Measurements from ENCODE around the gene SLC24A4. TPM values are rescaled to one million over a fixed set of nuclear protein-coding genes. Genes with fewer than 3 reads are reported as not detected.
A peak's percentile ranks its signal among the peaks of the same experiment; 100 is the strongest.

Gene SLC24A4
- total RNA-seq, 1 experiment from 2014 or later = not detected

DNA sequence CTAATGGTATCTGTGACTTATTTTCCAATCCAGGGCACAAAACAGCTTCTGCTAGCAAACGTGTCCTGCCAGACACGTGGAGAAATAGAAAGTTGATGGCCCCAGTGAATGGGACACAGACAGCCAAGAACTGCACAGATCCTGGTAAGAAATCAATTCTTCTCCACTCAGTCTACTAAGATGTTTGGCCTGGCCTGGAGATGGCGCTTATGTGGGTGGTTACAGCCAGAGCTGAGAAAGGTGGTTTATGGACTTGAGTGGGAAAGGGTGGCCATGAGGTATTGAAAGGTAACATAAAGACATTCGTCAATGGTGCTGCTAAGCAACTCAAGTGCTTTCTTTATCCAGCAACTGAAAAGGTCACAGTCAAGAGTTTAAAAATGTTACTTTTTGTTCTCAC is 2.9 kb downstream of the SLC24A4 start:
- RAD21 ChIA-PET (ENCODE audit: low non-redundant PET in 1 of 2, low total read pairs in 2 of 2, uncharacterized antibody in 2 of 2, unreplicated experiment in 2 of 2) = no interaction called here
- H2AFZ ChIP-seq (ENCODE audit: low read depth, low read length, poor library complexity, severe bottlenecking) = no peak overlapping the region
- TF ChIP-seq RAD21 (IDR thresholded peaks at IDR 0.05; ENCODE audit: low read depth) (peak; percentile 37; the same call in 1 of the 2 replicates), JUND (IDR thresholded peaks at IDR 0.05) (no peak)
- DNase-seq (ENCODE audit: low read depth, low spot score) = no peak
- no peak overlapping the region for H3K4me2 ChIP-seq (ENCODE audit: low read length)
- no peaks in the 10 kb centered on the region for H3K36me3 ChIP-seq (ENCODE audit: control insufficient read depth in 1 of 2, insufficient read depth in 2 of 2, low read length in 2 of 2)
- intact Hi-C loops (cut with micrococcal nuclease) = no loop called here
- H3K9ac ChIP-seq (ENCODE audit: low read length) = no peak overlapping the region
- H3K27me3 ChIP-seq (ENCODE audit: insufficient read depth, low read length) = no peaks in the 10 kb centered on the region
- H3K79me2 ChIP-seq (ENCODE audit: insufficient read depth, low read length) = no peaks in the 10 kb centered on the region
- no TSS peak for BruUV-seq (replicated peaks)
- H3K4me3 ChIP-seq (replicated peaks in 1 of 2; ENCODE audit: low read depth in 1 of 2, low read length in 2 of 2) = no peak overlapping the region
- POLR2A ChIA-PET = no interaction called here
- H3K9me3 ChIP-seq (ENCODE audit: control insufficient read depth in 1 of 2, insufficient read depth in 1 of 2, low read depth in 1 of 2, low read length in 2 of 2) = no peaks in the 10 kb centered on the region
- no peaks in the 10 kb centered on the region for H4K20me1 ChIP-seq (ENCODE audit: insufficient read depth)
- H3K27ac ChIP-seq (ENCODE audit: low read depth, low read length) = no peak overlapping the region
- H3K4me1 ChIP-seq (ENCODE audit: control insufficient read depth in 1 of 2, insufficient read depth in 2 of 2, low read length in 2 of 2) = no peaks in the 10 kb centered on the region
- CTCF ChIA-PET = interaction anchor here (0.7 kb wide), 1 partner anchor 10 kb away, joined by 3 read pairs; no protein-coding TSS in a partner anchor
- H3K9me2 ChIP-seq (ENCODE audit: insufficient read depth) = no peaks in the 10 kb centered on the region
- ATAC-seq = peak; percentile 69

DNA sequence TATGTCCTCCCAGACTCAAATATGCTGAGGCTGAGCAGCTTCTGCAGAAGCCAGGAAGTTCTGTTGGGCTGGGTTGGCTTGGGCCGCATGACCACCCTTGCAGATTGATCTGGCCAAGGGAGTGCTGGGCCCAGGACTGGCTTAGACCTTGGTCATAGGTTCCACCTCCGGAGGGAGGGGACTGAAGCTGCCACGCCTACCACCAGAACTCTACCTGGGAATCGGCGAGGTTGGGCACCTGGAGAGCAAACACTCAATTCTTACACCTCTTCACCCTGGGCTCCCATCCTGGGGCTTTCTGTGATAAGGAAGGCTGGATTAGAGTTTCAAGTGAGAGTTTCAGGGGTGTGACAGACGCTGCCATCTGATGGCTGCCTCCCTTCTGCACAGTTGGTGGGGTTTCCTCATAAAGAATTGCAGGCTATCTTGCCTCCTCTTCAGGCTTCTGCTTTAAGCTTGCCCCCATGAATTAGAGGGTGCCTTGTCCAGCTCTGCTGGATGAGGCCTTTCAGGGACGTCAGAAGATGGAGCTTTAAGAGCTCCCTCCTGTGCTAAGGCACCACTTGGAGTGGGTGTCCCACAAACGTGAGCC is 5.8 kb downstream of the SLC24A4 start:
- TF ChIP-seq RAD21 (IDR thresholded peaks at IDR 0.05; ENCODE audit: low read depth) = peak; percentile 13; the same call in 1 of the 2 replicates
- no peak for TF ChIP-seq CEBPB (IDR thresholded peaks at IDR 0.05; ENCODE audit: low read depth)
- TF ChIP-seq, protein P1, sequence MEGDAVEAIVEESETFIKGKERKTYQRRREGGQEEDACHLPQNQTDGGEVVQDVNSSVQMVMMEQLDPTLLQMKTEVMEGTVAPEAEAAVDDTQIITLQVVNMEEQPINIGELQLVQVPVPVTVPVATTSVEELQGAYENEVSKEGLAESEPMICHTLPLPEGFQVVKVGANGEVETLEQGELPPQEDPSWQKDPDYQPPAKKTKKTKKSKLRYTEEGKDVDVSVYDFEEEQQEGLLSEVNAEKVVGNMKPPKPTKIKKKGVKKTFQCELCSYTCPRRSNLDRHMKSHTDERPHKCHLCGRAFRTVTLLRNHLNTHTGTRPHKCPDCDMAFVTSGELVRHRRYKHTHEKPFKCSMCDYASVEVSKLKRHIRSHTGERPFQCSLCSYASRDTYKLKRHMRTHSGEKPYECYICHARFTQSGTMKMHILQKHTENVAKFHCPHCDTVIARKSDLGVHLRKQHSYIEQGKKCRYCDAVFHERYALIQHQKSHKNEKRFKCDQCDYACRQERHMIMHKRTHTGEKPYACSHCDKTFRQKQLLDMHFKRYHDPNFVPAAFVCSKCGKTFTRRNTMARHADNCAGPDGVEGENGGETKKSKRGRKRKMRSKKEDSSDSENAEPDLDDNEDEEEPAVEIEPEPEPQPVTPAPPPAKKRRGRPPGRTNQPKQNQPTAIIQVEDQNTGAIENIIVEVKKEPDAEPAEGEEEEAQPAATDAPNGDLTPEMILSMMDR (IDR thresholded peaks at IDR 0.05 in 2 of 3, conservative IDR thresholded peaks at IDR 0.05 in 1 of 3; ENCODE audit: borderline replicate concordance in 1 of 3, insufficient read depth in 1 of 3, low read depth in 2 of 3, low read length in 2 of 3) = 0 out of 6 replicates have a peak, but pooled peaks of 1 of the 3 experiments have one; percentile 14
- Histone ChIP-seq H3K9me2 (ENCODE audit: insufficient read depth) (no peaks in the 10 kb centered on the region), H3K36me3 (ENCODE audit: control insufficient read depth in 1 of 2, insufficient read depth in 2 of 2, low read length in 2 of 2) (no peaks in the 10 kb centered on the region), H3K27ac (ENCODE audit: low read depth, low read length) (no peak overlapping the region), H3K27me3 (ENCODE audit: insufficient read depth, low read length) (no peaks in the 10 kb centered on the region), H3K9me3 (ENCODE audit: control insufficient read depth in 1 of 2, insufficient read depth in 1 of 2, low read depth in 1 of 2, low read length in 2 of 2) (no peaks in the 10 kb centered on the region), H3K4me2 (ENCODE audit: low read length) (no peak overlapping the region), H3K9ac (ENCODE audit: low read length) (no peak overlapping the region), H3K4me1 (ENCODE audit: control insufficient read depth in 1 of 2, insufficient read depth in 2 of 2, low read length in 2 of 2) (no peaks in the 10 kb centered on the region), H4K20me1 (ENCODE audit: insufficient read depth) (no peaks in the 10 kb centered on the region), H3K79me2 (ENCODE audit: insufficient read depth, low read length) (no peaks in the 10 kb centered on the region), H3K4me3 (replicated peaks in 1 of 2; ENCODE audit: low read depth in 1 of 2, low read length in 2 of 2) (no peak overlapping the region), H2AFZ (ENCODE audit: low read depth, low read length, poor library complexity, severe bottlenecking) (no peak overlapping the region)
- ChIA-PET CTCF (no interaction called here), POLR2A (no interaction called here), RAD21 (ENCODE audit: low non-redundant PET in 1 of 2, low total read pairs in 2 of 2, uncharacterized antibody in 2 of 2, unreplicated experiment in 2 of 2) (no interaction called here)
- BruUV-seq (replicated peaks) = no TSS peak
- intact Hi-C loops (cut with micrococcal nuclease) = no loop called here
- no peak for DNase-seq (ENCODE audit: low read depth, low spot score)
- ATAC-seq = peak; percentile 57
